HepG2 (cell line): ENCODE measurements around the gene HELLS. TPM values are rescaled to one million over a fixed set of nuclear protein-coding genes. Genes with fewer than 3 reads are reported as not detected.

Experiments used
- DMAP1 ChIP-seq: IDR thresholded peaks from 2 replicates; pipeline ENCODE4 v1.6.1; 2016
- E2F2 ChIP-seq: sonication (generic); formaldehyde crosslinking; IDR thresholded peaks from 2 replicates; pipeline ENCODE4 v1.4.0; 2020; ENCODE audit warnings: missing genetic modification reagents, borderline replicate concordance
- ELF3 ChIP-seq: IDR thresholded peaks from 2 replicates; pipeline ENCODE4 v1.6.1; 2016; ENCODE audit warnings: missing genetic modification reagents, missing compliant biosample characterization
- HOXA9 ChIP-seq: sonication (generic); formaldehyde crosslinking; IDR thresholded peaks from 2 replicates; pipeline ENCODE4 v1.8.1; 2022; ENCODE audit warnings: missing genetic modification reagents, mild to moderate bottlenecking, moderate library complexity, borderline replicate concordance
- SOX5 ChIP-seq: IDR thresholded peaks from 2 replicates; pipeline ENCODE4 v1.6.1; 2016; ENCODE audit warnings: borderline replicate concordance
- SP1 ChIP-seq, 2 experiments: fragments of 450-650 bp in 1 of 2; sonication (generic) in 1 of 2; formaldehyde crosslinking in 1 of 2; IDR thresholded peaks; 2 replicates each; pipeline versions ENCODE4 v1.4.0 to v1.6.1; 2016 to 2020; ENCODE audit warnings: missing genetic modification reagents in 1 of 2
- THAP7 ChIP-seq: sonication (generic); formaldehyde crosslinking; IDR thresholded peaks from 2 replicates; pipeline ENCODE4 v1.8.1; 2023; ENCODE audit warnings: mild to moderate bottlenecking, missing genetic modification reagents
- THYN1 ChIP-seq: sonication (generic); formaldehyde crosslinking; IDR thresholded peaks from 2 replicates; pipeline ENCODE4 v1.8.1; 2023; ENCODE audit warnings: low read depth, mild to moderate bottlenecking, moderate library complexity, missing genetic modification reagents, borderline replicate concordance
- ZBTB4 ChIP-seq: sonication (generic); formaldehyde crosslinking; IDR thresholded peaks from 2 replicates; pipeline ENCODE4 v1.4.0; 2020; ENCODE audit warnings: missing genetic modification reagents, mild to moderate bottlenecking, borderline replicate concordance
- ZNF224 ChIP-seq: sonication (generic); formaldehyde crosslinking; IDR thresholded peaks from 2 replicates; pipeline ENCODE4 v1.5.0; 2020; ENCODE audit warnings: mild to moderate bottlenecking, missing genetic modification reagents
- ZNF281 ChIP-seq: sonication (generic); formaldehyde crosslinking; IDR thresholded peaks from 2 replicates; pipeline ENCODE4 v1.4.0; 2020; ENCODE audit warnings: missing genetic modification reagents, borderline replicate concordance
- ZNF326 ChIP-seq: sonication (generic); formaldehyde crosslinking; IDR thresholded peaks from 2 replicates; pipeline ENCODE4 v1.4.0; 2020; ENCODE audit warnings: missing genetic modification reagents, borderline replicate concordance
- ZNF33B ChIP-seq: sonication (generic); formaldehyde crosslinking; IDR thresholded peaks from 2 replicates; pipeline ENCODE4 v1.5.1; 2020; ENCODE audit warnings: mild to moderate bottlenecking, missing genetic modification reagents
- ZNF687 ChIP-seq: sonication (generic); formaldehyde crosslinking; IDR thresholded peaks from 2 replicates; pipeline ENCODE4 v1.5.1; 2020; ENCODE audit warnings: mild to moderate bottlenecking, missing genetic modification reagents, moderate library complexity
- ZNF766 ChIP-seq: sonication (generic); formaldehyde crosslinking; IDR thresholded peaks from 2 replicates; pipeline ENCODE4 v1.5.0; 2020; ENCODE audit warnings: missing genetic modification reagents, borderline replicate concordance
- polyA plus RNA-seq, 8 experiments: library from polyadenylated mRNA; depleted of rRNA in 3 of 8; stranded (reverse) in 7 of 8; unstranded in 1 of 8; fragments of >200 nt; fragmentation: Illumina TruSeq in 4 of 8; extraction: Trizol in 4 of 8; gene quantifications; 2 replicates each; pipeline versions ENCODE4 v1.2.1 to v1.2.3, GENCODE V29; 2011 to 2016; ENCODE audit warnings: low read depth in 4 of 8, missing spikeins in 1 of 8, mixed read lengths in 1 of 8; ENCODE audit not compliant: insufficient read depth in 1 of 8
- total RNA-seq, 5 experiments: library from RNA; depleted of rRNA; stranded (reverse); fragments of >200 nt; fragmentation: Illumina TruSeq; extraction: Trizol; gene quantifications; 2 replicates each; pipeline ENCODE4 v1.2.3, GENCODE V29; 2016; ENCODE audit warnings: low read depth in 1 of 5

Gene HELLS
- total and polyA plus RNA-seq, 2 of the 13 experiments (the other 11 are each of a cell fraction or from before 2014, with no cell fraction given): 22.6 to 84.6 TPM

GRCh38 chr10:94545391-94546048 is at the start of gene HELLS (continued):
- no peak for TF ChIP-seq ZBTB4
- TF ChIP-seq HOXA9 (CRISPR knock-in tag): peak; percentile 48; the same call in 1 of the 2 replicates
- no peak for TF ChIP-seq ZNF281
- TF ChIP-seq ELF3: peak; percentile 27; the same call in 1 of the 2 replicates
- TF ChIP-seq SP1 (IDR thresholded peaks at IDR 0.05): no peak
- TF ChIP-seq SP1 (CRISPR knock-in tag; IDR thresholded peaks at IDR 0.05): peak; percentile 59
- TF ChIP-seq ZNF224 (CRISPR knock-in tag): peak; percentile 74; the same call in 1 of the 2 replicates
- TF ChIP-seq ZNF326 (CRISPR knock-in tag): no peak
- peak; percentile 80 for TF ChIP-seq ZNF687 (CRISPR knock-in tag)
- 0 out of 2 replicates have a peak, but pooled peaks have one; percentile 62 for TF ChIP-seq ZNF766 (CRISPR knock-in tag)
- no peak for TF ChIP-seq SOX5
- TF ChIP-seq THAP7: peak; percentile 44; the same call in 1 of the 2 replicates
- TF ChIP-seq E2F2 (CRISPR knock-in tag): peak; percentile 89; the same call in 1 of the 2 replicates
- peak; percentile 53; the same call in 1 of the 2 replicates for TF ChIP-seq DMAP1 (CRISPR knock-in tag)
- TF ChIP-seq ZNF33B (CRISPR knock-in tag): peak; percentile 58; the same call in 1 of the 2 replicates
- no peak for TF ChIP-seq THYN1
